ENCODE results near the gene TRAPPC2L.

DNA sequence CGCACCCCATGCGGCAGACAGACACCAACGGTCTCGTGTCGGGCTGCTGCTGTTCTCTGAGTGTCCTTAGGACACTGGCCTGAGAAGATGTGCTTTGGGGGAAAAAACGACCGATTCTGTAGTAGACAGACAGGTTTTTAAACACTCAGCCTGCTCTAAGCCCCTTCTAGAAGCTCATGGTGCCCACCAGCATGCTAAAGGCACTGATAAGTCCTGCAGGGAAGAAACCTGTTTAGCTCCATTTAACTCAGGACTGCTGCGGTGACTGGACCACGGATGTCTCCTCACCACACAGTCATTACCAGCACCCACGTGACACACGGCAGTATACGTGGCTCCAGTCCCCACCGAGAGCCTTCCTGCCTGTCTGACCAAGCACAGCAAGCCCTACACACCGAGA, 26.1 kb upstream of the TRAPPC2L start:
- TF ChIP-seq, protein P1, sequence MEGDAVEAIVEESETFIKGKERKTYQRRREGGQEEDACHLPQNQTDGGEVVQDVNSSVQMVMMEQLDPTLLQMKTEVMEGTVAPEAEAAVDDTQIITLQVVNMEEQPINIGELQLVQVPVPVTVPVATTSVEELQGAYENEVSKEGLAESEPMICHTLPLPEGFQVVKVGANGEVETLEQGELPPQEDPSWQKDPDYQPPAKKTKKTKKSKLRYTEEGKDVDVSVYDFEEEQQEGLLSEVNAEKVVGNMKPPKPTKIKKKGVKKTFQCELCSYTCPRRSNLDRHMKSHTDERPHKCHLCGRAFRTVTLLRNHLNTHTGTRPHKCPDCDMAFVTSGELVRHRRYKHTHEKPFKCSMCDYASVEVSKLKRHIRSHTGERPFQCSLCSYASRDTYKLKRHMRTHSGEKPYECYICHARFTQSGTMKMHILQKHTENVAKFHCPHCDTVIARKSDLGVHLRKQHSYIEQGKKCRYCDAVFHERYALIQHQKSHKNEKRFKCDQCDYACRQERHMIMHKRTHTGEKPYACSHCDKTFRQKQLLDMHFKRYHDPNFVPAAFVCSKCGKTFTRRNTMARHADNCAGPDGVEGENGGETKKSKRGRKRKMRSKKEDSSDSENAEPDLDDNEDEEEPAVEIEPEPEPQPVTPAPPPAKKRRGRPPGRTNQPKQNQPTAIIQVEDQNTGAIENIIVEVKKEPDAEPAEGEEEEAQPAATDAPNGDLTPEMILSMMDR (conservative IDR thresholded peaks at IDR 0.05) = no peak
- TF ChIP-seq EZH2 (IDR thresholded peaks at IDR 0.05; ENCODE audit: low read depth) = no peak
